GM19238 (cell line): Measurements from ENCODE around the gene CPA5.

Source experiments
- DNase-seq: peaks from one replicate; pipeline ENCODE4 v3.0.0; 2011; ENCODE audit warnings: low spot score; ENCODE audit not compliant: insufficient read length

Gene CPA5

GRCh38 chr7:130377178-130377577 lies 32.6 kb downstream of the CPA5 start:
- no peak for DNase-seq

- no peak for DNase-seq
Measured at GRCh38 chr7:130379019-130379418, 34.4 kb downstream of the CPA5 start.

GRCh38 chr7:130379532-130379920 lies 34.9 kb downstream of the CPA5 start:
- DNase-seq: no peak

DNA sequence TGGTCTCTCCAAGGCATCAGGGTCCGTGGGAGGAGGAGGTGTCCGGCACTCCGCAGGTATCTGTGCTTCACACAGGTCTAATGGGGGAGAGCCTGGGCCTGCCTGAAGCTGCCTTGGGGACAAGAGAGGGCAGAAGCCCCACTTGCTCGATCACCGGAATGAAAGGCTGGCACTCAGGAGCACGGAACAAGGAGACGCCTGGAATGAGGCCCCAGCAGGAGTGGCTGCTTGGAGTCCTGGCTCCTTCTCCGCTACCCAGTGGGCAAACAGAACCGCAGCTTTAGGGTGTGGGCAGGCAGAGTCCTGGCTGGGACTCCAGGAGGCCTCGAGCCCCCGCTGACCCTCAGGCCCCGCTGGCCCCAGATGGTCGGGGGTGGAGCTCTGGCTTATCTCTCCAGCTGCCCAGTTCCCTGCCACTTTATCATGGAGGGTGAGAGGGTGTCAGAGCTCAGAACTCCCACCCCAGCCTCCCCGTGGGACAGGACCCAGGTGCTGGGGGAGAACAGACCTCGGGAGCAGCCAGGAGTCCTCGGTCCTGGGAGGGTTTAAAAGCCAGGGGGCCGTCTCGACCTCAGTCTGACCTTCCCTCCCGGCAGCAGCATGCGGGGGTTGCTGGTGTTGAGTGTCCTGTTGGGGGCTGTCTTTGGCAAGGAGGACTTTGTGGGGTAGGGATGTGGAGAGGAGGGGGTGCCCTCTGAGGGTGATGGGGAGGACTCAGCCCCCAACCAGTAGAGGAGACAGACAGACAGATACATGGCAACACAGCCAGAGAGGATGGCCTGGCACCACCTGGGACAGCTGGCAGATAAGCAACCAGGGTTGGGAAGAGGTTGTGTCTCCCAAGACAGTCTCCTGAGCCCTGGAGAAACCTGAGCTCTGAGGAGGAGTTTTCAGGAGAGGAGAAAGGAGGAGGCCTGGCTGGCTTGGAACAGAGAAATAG lies 35.6 kb downstream of the CPA5 start, which contains the start of gene CPA1:
CPA1 (plus strand) TSS at position 574 of the 940 bp plus-strand sequence; CDS start at position 601, 27 bp downstream.
- DNase-seq: no peak

DNA sequence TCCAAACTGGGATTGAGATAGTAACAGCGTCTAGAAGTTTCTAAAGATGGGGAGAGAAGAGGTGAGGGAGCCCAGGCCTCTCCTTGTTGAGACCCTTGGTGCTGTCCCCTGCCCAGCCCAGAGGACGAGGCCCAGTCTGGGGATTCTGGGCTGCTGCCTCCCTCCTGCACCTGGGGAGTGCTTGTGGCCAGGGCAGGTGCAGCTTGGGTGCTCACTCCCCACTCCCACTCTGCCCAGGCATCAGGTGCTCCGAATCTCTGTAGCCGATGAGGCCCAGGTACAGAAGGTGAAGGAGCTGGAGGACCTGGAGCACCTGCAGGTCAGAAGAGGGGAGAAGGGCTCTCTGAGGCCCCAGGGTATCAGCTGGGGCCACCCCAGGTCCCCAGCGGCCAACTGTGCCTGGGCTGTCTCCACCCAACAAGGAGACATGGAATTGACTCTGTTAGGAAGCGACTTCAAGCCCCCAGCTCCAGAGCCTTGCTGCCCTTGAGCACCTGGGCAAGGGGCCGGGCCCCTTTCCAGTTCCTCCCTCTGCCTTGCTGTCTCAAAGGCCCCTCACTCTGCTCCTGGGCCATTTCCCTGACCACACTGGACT lies 36.3 kb downstream of the CPA5 start:
- no peak for DNase-seq

GRCh38 chr7:130381468-130382312 lies 37.1 kb downstream of the CPA5 start:
- no peak for DNase-seq

GRCh38 chr7:130383187-130383980 lies 38.8 kb downstream of the CPA5 start:
- no peak for DNase-seq

DNA sequence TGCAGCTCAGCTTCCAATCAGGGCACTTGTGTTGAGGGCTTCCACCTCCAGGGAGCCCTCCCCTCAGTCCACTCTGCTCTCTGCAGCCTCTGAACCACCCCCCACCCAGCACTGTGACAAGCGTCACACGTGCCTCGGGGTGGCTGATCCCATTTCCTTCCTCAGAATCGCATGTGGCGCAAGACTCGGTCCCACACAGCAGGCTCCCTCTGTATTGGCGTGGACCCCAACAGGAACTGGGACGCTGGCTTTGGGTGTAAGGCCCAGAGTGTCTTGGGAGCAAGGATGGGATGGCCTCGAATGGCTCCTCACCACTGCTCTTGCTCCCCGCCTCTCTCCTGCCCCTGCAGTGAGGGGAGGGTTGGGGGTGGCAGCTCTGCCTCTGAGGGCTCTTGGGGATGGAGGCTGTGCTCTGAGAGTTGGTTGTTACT lies 39.8 kb downstream of the CPA5 start:
- no peak for DNase-seq

- DNase-seq: no peak
Measured at GRCh38 chr7:130384841-130385599, 40.4 kb downstream of the CPA5 start.

DNA sequence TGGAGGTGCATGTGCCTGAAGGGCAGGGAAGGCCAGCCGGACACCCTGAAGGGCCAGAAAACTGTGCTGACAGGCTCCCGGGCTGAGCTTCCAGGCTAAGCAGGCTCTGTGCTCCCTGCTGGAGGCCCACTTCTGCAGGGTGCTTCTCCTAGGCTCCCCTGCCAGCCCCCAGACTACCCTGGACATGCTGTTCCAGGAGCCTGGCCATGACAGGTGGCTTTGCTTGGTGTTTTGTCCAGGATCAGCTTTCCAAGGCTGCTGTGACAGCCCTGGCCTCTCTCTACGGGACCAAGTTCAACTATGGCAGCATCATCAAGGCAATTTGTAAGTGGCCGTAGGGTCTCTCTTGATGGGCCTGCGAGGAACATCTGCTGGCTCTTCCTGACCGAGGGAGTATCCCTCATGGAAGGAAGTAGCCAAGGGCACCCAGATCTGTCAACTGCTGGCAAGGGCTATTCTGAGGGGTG lies 41.0 kb downstream of the CPA5 start:
- DNase-seq: no peak

DNA sequence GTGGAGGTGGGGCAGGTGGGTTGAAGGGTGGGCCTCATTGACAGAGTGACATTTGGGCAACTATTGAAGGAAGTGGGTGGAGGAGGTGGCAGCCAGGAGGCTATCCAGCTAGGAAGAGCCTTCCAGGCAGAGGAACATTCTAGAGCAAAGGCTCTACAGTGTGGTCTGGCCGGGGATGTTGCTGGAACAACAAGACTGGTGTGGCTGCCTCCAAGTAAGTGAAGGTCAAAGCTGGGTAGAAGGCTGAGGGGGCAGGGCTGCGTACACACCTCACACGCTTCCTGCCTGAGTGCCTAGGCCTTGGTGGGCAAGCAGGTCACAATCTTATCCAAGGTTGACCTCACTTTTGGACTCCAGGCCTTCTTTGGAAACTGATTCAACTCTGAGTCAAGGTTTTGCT lies 42.3 kb downstream of the CPA5 start:
- DNase-seq: no peak

DNA sequence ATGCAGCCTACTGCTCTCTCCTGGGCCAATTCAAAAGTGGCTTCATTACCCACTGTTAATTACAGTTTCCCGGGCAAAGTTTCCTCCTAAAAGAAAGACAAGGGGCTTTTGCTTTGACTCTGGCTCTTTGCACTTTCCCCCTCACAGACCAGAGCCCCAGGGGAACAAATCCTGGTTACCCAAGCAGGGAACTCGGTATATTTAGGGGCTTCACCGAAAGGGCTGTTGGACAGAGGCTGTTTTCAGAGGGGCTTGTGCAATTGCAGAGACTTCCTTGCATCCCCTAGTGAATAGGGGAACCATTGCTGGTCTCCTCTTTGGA lies 42.7 kb downstream of the CPA5 start:
- no peak for DNase-seq

DNA sequence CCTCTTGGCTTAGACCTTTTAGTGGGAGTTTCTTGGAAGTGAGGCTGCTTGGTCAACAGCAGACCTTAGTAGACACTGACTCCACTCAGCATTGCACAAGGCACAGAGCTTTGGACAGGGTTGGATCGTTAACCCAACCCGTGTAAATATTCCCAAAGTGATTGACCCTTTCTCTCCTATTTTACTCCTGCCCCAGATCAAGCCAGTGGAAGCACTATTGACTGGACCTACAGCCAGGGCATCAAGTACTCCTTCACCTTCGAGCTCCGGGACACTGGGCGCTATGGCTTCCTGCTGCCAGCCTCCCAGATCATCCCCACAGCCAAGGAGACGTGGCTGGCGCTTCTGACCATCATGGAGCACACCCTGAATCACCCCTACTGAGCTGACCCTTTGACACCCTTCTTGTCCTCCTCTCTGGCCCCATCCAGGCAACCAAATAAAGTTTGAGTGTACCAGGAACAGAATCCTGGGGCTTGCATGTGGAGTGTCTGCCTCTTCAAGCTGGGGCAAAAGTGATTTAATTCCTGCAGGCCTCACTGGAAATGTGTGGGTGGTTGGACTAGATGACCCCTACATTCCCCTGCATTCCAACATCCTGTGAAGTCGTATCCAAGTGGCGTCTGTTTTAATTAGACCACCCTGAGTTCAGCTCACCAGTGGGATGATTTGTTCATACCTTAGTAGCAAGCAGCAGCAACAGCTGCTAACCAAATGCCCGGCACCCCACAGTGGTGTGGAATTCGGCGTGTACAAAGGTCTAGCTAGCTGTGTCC lies 43.2 kb downstream of the CPA5 start:
- no peak for DNase-seq

GRCh38 chr7:130388671-130389070 lies 44.1 kb downstream of the CPA5 start:
- DNase-seq: no peak

DNA sequence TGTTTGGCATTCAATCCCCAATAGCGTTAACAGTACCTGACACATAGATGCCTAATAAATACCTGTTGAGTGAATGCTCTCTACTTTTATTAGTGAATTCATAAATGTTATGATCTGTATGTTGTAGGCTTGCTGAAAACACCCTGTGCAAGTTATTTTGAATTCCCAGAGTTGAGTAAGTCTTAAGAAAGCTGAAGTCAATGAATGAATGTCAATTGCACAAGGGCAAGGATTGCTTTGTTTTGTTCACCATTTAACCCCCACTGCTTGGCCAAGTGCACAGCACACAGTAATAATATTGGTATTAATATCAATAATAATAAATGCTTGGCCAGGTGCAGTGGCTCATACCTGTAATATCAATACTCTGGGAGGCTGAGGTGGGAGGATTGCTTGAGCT lies 45.9 kb downstream of the CPA5 start:
- DNase-seq: no peak

- no peak for DNase-seq
Measured at GRCh38 chr7:130393101-130393561, 48.5 kb downstream of the CPA5 start.

- no peak for DNase-seq
Measured at GRCh38 chr7:130393841-130394411, 49.3 kb downstream of the CPA5 start.

DNA sequence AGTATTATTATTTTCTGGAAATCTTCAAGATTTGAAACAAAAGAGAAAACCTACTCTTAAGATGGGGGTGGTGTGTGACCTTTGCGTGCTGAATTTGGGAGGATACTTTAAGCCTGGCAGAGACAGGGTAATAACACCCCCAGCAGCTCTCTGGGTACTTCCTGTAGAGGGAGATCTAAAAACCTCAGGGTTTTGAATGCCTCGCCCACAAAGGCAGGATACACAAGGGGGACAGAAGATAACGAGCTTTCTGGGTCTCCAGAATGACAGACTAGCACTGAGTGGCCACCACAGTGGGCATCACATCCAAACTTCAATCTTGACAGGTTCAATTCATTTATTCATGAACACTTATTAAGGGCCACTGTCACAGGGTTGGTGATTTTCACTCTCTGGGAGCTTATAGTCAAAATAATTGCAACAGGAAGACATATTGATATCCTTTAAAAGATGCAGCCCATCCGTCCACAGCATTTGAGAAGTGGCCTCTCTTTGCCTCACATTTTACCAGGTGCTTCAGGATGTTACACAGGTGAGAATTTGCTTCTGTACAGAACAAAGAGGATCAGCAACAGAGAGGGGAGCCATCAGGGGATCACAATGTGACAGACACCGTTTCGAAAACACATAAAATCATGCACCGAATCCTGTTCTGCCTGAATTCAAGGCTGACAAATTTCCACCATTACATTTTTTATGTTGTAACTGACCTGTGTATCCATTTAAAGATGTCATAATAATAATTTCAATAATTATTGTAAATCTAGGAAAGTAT lies 50.0 kb downstream of the CPA5 start:
- DNase-seq: no peak
